SU-DHL-6 (cell line): ENCODE data around the gene OSGEPL1.

Experiments used
- H2AFZ ChIP-seq: fragments of 200-600 bp; sonication (generic); 2 replicates; pipeline ENCODE4 v1.6.1; 2014; ENCODE audit warnings: low read depth, mild to moderate bottlenecking, moderate library complexity, mixed read lengths, antibody characterized with exemption, low read length; ENCODE audit not compliant: severe bottlenecking
- H3F3A ChIP-seq: fragments of 200-600 bp; shearing (Covaris generic); 2 replicates; pipeline ENCODE4 v1.6.0; 2016; ENCODE audit warnings: antibody characterized with exemption, mild to moderate bottlenecking; ENCODE audit not compliant: insufficient read depth
- H3K27ac ChIP-seq: fragments of 200-600 bp; sonication (generic); 2 replicates; pipeline ENCODE4 v1.5.1; 2016; ENCODE audit warnings: low read depth, mild to moderate bottlenecking, low read length, moderate library complexity, mixed read lengths
- H3K27me3 ChIP-seq: fragments of 200-600 bp; sonication (generic), shearing (Covaris generic); 2 replicates; pipeline ENCODE4 v1.6.0; 2014; ENCODE audit warnings: mild to moderate bottlenecking, low read length
- H3K36me3 ChIP-seq: fragments of 200-600 bp; sonication (generic); 2 replicates; pipeline ENCODE4 v1.6.1; 2014; ENCODE audit warnings: mild to moderate bottlenecking, low read length, mixed read lengths
- H3K4me2 ChIP-seq: fragments of 300-600, 200-600 bp; shearing (Covaris generic), sonication (generic); 2 replicates; pipeline ENCODE4 v1.6.0; 2014; ENCODE audit warnings: low read length, low read depth, mild to moderate bottlenecking; ENCODE audit not compliant: poor library complexity, severe bottlenecking
- H3K4me3 ChIP-seq: fragments of 200-600 bp; sonication (generic); 2 replicates; pipeline ENCODE4 v1.5.1; 2014; ENCODE audit warnings: antibody characterized with exemption, low read length, mild to moderate bottlenecking, mixed read lengths; ENCODE audit not compliant: insufficient read depth, poor library complexity, severe bottlenecking
- H3K79me2 ChIP-seq: fragments of 200-600 bp; sonication (generic); 2 replicates; pipeline ENCODE4 v1.6.1; 2014; ENCODE audit warnings: mild to moderate bottlenecking, low read length, moderate library complexity; ENCODE audit not compliant: insufficient read depth
- H3K9ac ChIP-seq: fragments of 200-600 bp; sonication (generic); 2 replicates; pipeline ENCODE4 v1.7.0; 2014; ENCODE audit warnings: mild to moderate bottlenecking, low read length
- H3K9me2 ChIP-seq: fragments of 200-600 bp; sonication (generic); replicated peaks from 2 replicates; pipeline ENCODE4 v1.6.1; 2014; ENCODE audit warnings: low read length; ENCODE audit not compliant: insufficient read depth
- H3K9me3 ChIP-seq: fragments of 200-600 bp; sonication (generic); 2 replicates; pipeline ENCODE4 v1.6.1; 2014; ENCODE audit warnings: low read length, mixed read lengths; ENCODE audit not compliant: insufficient read depth
- H4K20me1 ChIP-seq: fragments of 200-600 bp; sonication (generic); 2 replicates; pipeline ENCODE4 v1.6.1; 2014; ENCODE audit warnings: low read depth, mild to moderate bottlenecking, antibody characterized with exemption, low read length, moderate library complexity, mixed read lengths
- CTCF ChIP-seq: fragments of 200-600 bp; sonication (generic); IDR thresholded peaks from one replicate; pipeline ENCODE4 v1.5.1; 2017; ENCODE audit warnings: antibody characterized with exemption, mild to moderate bottlenecking, low read length, moderate library complexity; ENCODE audit not compliant: insufficient read depth, poor library complexity, severe bottlenecking
- EZH2phosphoT487 ChIP-seq: fragments of 200-600 bp; sonication (generic), shearing (Covaris generic); conservative IDR thresholded peaks from 2 replicates; pipeline ENCODE4 v1.6.1; 2018; ENCODE audit warnings: mild to moderate bottlenecking, antibody characterized with exemption, low read length, moderate library complexity, mixed read lengths

OSGEPL1 gene

DNA sequence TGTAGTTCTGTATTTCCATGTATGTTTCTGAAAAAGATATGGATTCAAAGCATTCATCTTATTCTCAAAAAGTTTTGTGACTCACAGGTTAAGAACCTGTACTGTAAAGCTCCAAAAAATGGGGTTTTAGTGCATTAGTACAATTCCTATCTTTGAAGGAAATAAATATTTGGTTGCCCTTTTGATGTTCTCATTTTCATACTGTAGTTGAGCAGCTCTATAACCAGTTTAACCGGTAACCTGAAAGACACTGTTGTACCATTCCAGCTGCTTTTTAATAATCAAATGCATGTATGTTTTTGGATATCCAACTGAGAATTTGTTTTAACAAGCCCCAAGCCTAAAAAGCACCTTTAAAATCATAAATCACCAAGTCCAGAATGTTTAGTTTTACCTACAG lies 9.6 kb upstream of the OSGEPL1 start:
- Histone ChIP-seq H3K4me3 (no peak overlapping the region), H3K4me2 (no peak overlapping the region), H4K20me1 (no peaks in the 10 kb centered on the region), H3K9ac (no peak overlapping the region), H2AFZ (no peak overlapping the region), H3K27me3 (no peaks in the 10 kb centered on the region), H3K79me2 (no peaks in the 10 kb centered on the region; the same call in 1 of the 2 replicates), H3K27ac (no peak overlapping the region), H3F3A (peaks cover 9% of the 10 kb centered on the region; the same call in 1 of the 2 replicates), H3K9me2 (no peaks in the 10 kb centered on the region), H3K36me3 (peaks cover 69% of the 10 kb centered on the region), H3K9me3 (no peaks in the 10 kb centered on the region)
- no peak for TF ChIP-seq CTCF
- TF ChIP-seq EZH2phosphoT487: no peak

GRCh38 chr2:189770590-189771322 lies 8.2 kb upstream of the OSGEPL1 start:
- H3K9me3 ChIP-seq: no peaks in the 10 kb centered on the region
- no peaks in the 10 kb centered on the region for H3K9me2 ChIP-seq
- peaks cover 59% of the 10 kb centered on the region for H3K36me3 ChIP-seq
- no peak overlapping the region for H3K4me2 ChIP-seq
- peaks cover 9% of the 10 kb centered on the region; the same call in 1 of the 2 replicates for H3F3A ChIP-seq
- H3K27ac ChIP-seq: no peak overlapping the region
- no peaks in the 10 kb centered on the region for H4K20me1 ChIP-seq
- H3K27me3 ChIP-seq: no peaks in the 10 kb centered on the region
- no peak for TF ChIP-seq EZH2phosphoT487
- TF ChIP-seq CTCF: no peak
- H3K9ac ChIP-seq: no peak overlapping the region
- no peak overlapping the region for H2AFZ ChIP-seq
- H3K79me2 ChIP-seq: no peaks in the 10 kb centered on the region; the same call in 1 of the 2 replicates
- no peak overlapping the region for H3K4me3 ChIP-seq

- Histone ChIP-seq H3K9me3 (no peaks in the 10 kb centered on the region), H4K20me1 (no peaks in the 10 kb centered on the region), H3K27me3 (no peaks in the 10 kb centered on the region), H3K4me3 (peak overlapping the region; percentile 86), H3K9ac (peak overlapping the region; percentile 92), H2AFZ (peak overlapping the region; percentile 90), H3K4me2 (peak overlapping the region; percentile 98), H3F3A (peaks cover 39% of the 10 kb centered on the region), H3K36me3 (peaks cover 10% of the 10 kb centered on the region; the same call in 1 of the 2 replicates), H3K27ac (peak overlapping the region; percentile 98), H3K9me2 (no peaks in the 10 kb centered on the region), H3K79me2 (peaks cover 8% of the 10 kb centered on the region; the same call in 1 of the 2 replicates)
- TF ChIP-seq EZH2phosphoT487: no peak
- TF ChIP-seq CTCF: no peak
These were observed 1.5 kb upstream of the OSGEPL1 start for GRCh38 chr2:189763908-189764661.
